Glutamatergic neuron (in vitro differentiated cells): ENCODE measurements around the gene LMOD1. TPM values are rescaled to one million over a fixed set of nuclear protein-coding genes. Genes with fewer than 3 reads are reported as not detected.

Experiments used
- DNase-seq: peaks from one replicate; pipeline ENCODE4 v3.0.0; 2022
- H3K27ac Mint-ChIP-seq: one replicate; pipeline ENCODE4 v1.8.0; 2020; ENCODE audit warnings: mild to moderate bottlenecking, mixed read lengths, inconsistent platforms; ENCODE audit not compliant: unreplicated experiment
- H3K27me3 Mint-ChIP-seq: one replicate; pipeline ENCODE4 v1.8.0; 2020; ENCODE audit warnings: mild to moderate bottlenecking, moderate library complexity, mixed read lengths, inconsistent platforms; ENCODE audit not compliant: unreplicated experiment
- H3K36me3 Mint-ChIP-seq: one replicate; pipeline ENCODE4 v1.8.0; 2020; ENCODE audit warnings: mild to moderate bottlenecking, mixed read lengths, inconsistent platforms; ENCODE audit not compliant: unreplicated experiment
- H3K4me1 Mint-ChIP-seq: one replicate; pipeline ENCODE4 v1.8.0; 2020; ENCODE audit warnings: mild to moderate bottlenecking, low read depth, mixed read lengths, inconsistent platforms; ENCODE audit not compliant: unreplicated experiment
- H3K4me3 Mint-ChIP-seq: one replicate; pipeline ENCODE4 v1.8.0; 2020; ENCODE audit warnings: mild to moderate bottlenecking, mixed read lengths, inconsistent platforms; ENCODE audit not compliant: unreplicated experiment
- H3K9me3 Mint-ChIP-seq: one replicate; pipeline ENCODE4 v1.8.0; 2020; ENCODE audit warnings: mild to moderate bottlenecking, moderate library complexity, mixed read lengths, inconsistent platforms; ENCODE audit not compliant: unreplicated experiment
- total RNA-seq: library from RNA; stranded (reverse); fragmentation: NEBNext Ultra II Directional; extraction: Animal tissue kit (Norgen Biotek cat#: 25700); gene quantifications from one replicate; pipeline ENCODE4 v1.2.1, GENCODE V29; 2021; ENCODE audit not compliant: unreplicated experiment
- TF ChIP-seq, protein P1 (sequence below): fragments of 200-600 bp; sonication (generic); IDR thresholded peaks from one replicate; pipeline ENCODE4 v1.5.0; 2021; ENCODE audit not compliant: partially characterized antibody, unreplicated experiment

LMOD1 gene
- total RNA-seq, 1 donor from 2014 or later: 0.20 TPM

DNA sequence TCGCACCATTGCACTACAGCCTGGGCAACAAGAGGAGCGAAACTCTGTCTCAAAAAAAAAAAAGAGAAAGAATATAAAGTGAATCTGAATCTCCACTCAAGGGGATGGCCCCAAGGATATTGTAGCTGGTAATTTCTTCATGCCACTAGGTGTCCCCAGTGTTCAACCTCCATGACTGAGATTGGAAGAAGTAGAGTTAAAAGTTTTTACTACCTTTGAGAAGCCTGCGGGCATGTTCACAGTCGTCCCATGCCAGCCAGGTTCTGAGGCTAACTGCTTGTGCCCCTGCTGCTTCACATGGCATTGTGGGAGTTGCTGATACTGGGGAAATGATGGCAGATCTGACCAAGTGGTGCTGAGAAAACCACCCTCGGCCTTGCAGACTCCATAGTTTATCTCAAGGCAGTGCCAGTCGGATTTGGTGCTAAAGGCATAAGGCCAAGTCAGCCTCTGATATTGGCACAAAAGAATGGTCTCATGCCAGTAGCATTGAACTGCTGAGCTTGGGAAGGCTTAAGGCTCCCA is 68.4 kb downstream of the LMOD1 start:
- H3K4me3 Mint-ChIP-seq: no peak overlapping the region
- H3K4me1 Mint-ChIP-seq: peaks cover 3% of the 10 kb centered on the region
- peaks cover 3% of the 10 kb centered on the region for H3K27me3 Mint-ChIP-seq
- no peaks in the 10 kb centered on the region for H3K9me3 Mint-ChIP-seq
- DNase-seq: no peak
- H3K27ac Mint-ChIP-seq: no peak overlapping the region
- H3K36me3 Mint-ChIP-seq: peaks cover under 1% of the 10 kb centered on the region
- TF ChIP-seq, protein P1, sequence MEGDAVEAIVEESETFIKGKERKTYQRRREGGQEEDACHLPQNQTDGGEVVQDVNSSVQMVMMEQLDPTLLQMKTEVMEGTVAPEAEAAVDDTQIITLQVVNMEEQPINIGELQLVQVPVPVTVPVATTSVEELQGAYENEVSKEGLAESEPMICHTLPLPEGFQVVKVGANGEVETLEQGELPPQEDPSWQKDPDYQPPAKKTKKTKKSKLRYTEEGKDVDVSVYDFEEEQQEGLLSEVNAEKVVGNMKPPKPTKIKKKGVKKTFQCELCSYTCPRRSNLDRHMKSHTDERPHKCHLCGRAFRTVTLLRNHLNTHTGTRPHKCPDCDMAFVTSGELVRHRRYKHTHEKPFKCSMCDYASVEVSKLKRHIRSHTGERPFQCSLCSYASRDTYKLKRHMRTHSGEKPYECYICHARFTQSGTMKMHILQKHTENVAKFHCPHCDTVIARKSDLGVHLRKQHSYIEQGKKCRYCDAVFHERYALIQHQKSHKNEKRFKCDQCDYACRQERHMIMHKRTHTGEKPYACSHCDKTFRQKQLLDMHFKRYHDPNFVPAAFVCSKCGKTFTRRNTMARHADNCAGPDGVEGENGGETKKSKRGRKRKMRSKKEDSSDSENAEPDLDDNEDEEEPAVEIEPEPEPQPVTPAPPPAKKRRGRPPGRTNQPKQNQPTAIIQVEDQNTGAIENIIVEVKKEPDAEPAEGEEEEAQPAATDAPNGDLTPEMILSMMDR: peak; percentile 66

DNA sequence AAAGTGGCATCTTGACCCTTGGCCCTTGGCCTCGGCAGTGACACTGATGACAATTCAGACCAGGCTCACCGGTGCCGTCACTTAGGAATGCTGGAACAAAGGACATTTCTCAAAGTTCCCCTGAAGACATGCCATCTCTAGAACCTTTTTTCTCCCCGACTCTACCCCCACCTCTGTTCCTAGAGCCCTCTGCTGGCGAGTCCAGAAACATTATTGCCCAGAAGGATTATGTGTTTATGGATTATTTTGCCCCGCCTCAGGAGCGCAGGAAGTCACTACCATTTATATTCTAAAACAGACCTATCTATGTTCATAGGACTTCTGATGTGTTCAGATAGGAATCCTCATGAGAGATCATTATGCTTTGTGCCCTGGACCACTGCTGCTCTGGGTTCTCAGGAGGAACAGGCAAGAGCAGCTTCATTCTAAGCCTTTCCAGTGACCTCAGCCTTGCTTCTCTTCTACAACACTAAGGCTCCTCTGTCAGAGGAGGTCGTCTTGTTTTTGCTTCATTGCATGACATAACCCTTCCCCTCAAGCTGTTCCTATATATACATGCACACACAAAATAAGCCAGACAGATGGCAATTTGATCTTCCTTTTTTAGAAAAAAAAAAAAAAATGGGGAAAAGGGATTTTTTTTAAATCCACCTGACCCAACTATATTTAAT is 70.1 kb downstream of the LMOD1 start:
- Mint-ChIP-seq H3K4me1 (no peaks in the 10 kb centered on the region), H3K4me3 (no peak overlapping the region), H3K9me3 (no peaks in the 10 kb centered on the region), H3K36me3 (no peaks in the 10 kb centered on the region), H3K27me3 (peaks cover 4% of the 10 kb centered on the region), H3K27ac (no peak overlapping the region)
- DNase-seq: no peak
- TF ChIP-seq, protein P1: peak; percentile 42

DNA sequence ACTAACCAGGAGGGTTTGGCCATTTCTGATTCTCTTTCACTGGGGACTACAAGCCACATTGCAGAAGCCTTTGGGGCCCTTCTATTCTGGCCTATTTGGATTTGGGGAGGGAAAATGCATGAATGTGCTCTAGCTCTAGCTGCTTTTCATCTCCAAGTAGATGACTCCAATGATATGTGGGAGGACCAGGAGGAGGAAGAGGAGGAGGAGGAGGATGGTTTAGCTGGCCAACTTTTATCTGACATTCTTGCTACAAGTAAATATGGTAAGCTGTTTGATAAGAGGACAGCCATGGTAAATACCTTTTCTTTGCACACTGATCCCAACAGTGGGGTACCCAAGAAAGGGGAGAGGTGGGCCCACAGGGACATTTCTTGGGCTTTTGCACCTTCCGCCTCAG is 71.7 kb downstream of the LMOD1 start:
- Mint-ChIP-seq H3K4me1 (no peaks in the 10 kb centered on the region), H3K27ac (no peak overlapping the region), H3K27me3 (peaks cover 4% of the 10 kb centered on the region), H3K9me3 (peaks cover 1% of the 10 kb centered on the region), H3K4me3 (no peak overlapping the region), H3K36me3 (no peaks in the 10 kb centered on the region)
- no peak for DNase-seq
- TF ChIP-seq, protein P1: no peak

DNA sequence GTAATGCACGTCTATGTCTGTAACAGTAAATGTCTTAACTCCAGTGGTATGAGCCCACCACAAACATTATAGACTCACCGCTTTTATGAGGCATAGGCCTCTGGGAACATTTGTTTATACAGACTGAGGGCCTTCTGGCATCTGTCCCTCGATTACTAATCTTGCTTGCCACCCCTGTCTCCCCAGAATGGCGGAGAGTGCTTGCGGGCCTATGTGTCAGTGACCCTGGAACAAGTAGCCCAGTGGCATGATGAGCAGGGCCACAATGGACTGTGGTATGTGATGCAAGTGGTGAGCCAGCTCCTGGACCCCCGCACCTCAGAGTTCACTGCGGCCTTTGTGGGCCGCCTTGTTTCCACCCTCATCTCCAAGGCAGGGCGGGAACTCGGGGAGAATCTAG is 76.0 kb downstream of the LMOD1 start:
- Mint-ChIP-seq H3K4me3 (no peak overlapping the region), H3K9me3 (peaks cover 1% of the 10 kb centered on the region), H3K27ac (no peak overlapping the region), H3K4me1 (no peaks in the 10 kb centered on the region), H3K27me3 (peaks cover 1% of the 10 kb centered on the region), H3K36me3 (no peaks in the 10 kb centered on the region)
- DNase-seq: no peak
- TF ChIP-seq, protein P1: no peak

DNA sequence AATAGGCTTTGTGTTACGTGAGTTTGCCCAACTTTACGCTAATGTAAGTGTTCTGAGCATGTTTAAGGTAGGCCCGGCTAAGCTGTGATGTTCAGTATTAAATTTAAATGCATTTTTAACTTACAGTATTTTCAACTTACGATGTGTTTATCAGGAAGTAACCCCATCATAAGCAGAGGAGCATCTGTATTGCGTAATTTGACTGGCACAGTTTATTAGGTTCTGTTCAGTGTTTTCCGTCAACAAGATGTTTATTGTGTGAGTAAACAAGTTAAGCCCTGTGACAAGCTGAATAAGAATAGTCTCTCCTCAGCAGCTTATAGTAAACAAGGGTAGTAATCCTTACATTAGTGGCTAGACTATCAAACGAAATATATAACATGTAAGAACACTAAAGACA is 84.9 kb downstream of the LMOD1 start:
- Mint-ChIP-seq H3K27me3 (no peaks in the 10 kb centered on the region), H3K27ac (no peak overlapping the region), H3K4me1 (no peaks in the 10 kb centered on the region), H3K9me3 (no peaks in the 10 kb centered on the region), H3K4me3 (no peak overlapping the region), H3K36me3 (no peaks in the 10 kb centered on the region)
- TF ChIP-seq, protein P1: no peak
- no peak for DNase-seq
